ENCODE data around the gene CREB1. TPM values are rescaled to one million over a fixed set of nuclear protein-coding genes. Genes with fewer than 3 reads are reported as not detected.

Gene CREB1
- total RNA-seq, 1 experiment from 2014 or later: 43.5 TPM

GRCh38 chr2:207528980-207529329 is 807 bp upstream of the CREB1 start:
- Histone ChIP-seq H3K4me3 (ENCODE audit: low read length) (peak overlapping the region; percentile 83), H3K9ac (ENCODE audit: low read length) (peak overlapping the region; percentile 99), H3K4me1 (ENCODE audit: insufficient read depth, low read length) (peaks cover 21% of the 10 kb centered on the region), H3K9me2 (replicated peaks; ENCODE audit: low read length) (no peaks in the 10 kb centered on the region), H3K4me2 (ENCODE audit: low read length) (peak overlapping the region; percentile 91), H4K20me1 (ENCODE audit: low read length) (peaks cover 26% of the 10 kb centered on the region), H3K27ac (ENCODE audit: low read length) (peak overlapping the region; percentile 89), H2AFZ (ENCODE audit: low read length) (peak overlapping the region; percentile 81), H3K9me3 (ENCODE audit: low read length) (no peaks in the 10 kb centered on the region), H3K27me3 (ENCODE audit: low read length) (no peaks in the 10 kb centered on the region), H3K36me3 (ENCODE audit: low read depth, low read length) (peaks cover 3% of the 10 kb centered on the region; the same call in 1 of the 2 replicates), H3F3A (ENCODE audit: low read length, unreplicated experiment) (no peaks in the 10 kb centered on the region), H3K79me2 (ENCODE audit: low read length) (peaks cover 51% of the 10 kb centered on the region)
- TF ChIP-seq EZH2 (IDR thresholded peaks at IDR 0.05; ENCODE audit: low read length, unreplicated experiment): no peak
- no peak; the same call in 1 of the 2 replicates for TF ChIP-seq CTCF (conservative IDR thresholded peaks at IDR 0.05; ENCODE audit: low read depth, low read length)
- TF ChIP-seq EZH2phosphoT487 (IDR thresholded peaks at IDR 0.05; ENCODE audit: borderline replicate concordance, low read length): no peak
- TSS peak; percentile 46 for BruUV-seq (replicated peaks)
- POLR2A ChIA-PET (ENCODE audit: unreplicated experiment): no interaction called here
- CTCF ChIA-PET: no interaction called here
- intact Hi-C loops (cut with micrococcal nuclease): loop anchor here (1.0 to 2.0 kb wide), 5 partner anchors 14 to 96 kb away; partner anchors contain the start of gene METTL21A
- DNase-seq: peak; percentile 46
- ATAC-seq: peak; percentile 5

DNA sequence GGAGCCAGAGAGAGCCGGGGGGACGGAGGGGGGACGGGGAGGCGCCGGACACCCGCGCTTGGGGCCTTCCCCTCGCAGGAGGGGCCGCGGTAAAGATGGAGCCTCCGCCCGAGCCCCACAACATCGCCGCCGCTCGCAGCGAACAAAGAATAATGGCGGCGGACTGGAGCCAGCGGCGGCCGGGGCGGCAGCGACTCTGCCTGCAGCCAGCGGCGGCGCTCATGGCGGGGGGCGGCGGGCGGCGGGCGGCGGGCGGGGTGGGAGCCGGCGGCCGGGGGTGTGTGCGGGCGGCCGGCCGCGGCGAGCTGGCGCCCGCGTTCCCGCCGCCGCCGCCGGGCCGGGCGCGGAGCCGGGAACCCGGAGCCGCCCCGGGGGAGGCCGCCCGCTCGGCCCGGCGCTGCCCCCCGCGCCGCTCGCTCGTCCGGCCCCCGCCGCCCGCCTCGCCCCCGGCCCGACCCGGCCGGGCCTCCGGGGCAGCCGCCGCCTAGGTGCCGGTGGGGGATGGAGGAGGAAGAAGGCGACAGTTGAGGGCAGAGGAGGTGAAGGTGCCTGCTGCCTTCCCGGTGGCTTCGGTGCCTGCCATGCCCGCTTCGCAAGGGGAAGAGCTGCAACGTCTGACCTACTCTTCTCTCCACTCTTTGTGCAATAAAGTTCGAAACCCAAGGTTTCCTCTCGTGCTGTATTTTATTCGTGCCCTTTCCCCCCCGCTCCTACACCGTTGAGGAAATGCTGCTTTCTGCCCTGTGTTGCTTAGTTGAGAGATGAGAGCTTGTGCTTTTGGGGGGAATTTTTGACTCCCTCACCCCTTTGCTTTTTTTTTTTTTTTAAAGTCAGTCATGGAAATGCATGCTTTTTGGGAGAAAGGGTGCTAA is 634 bp downstream of the CREB1 start:
- ATAC-seq: no peak; the same call in 1 of the 2 replicates

More for the DNA sequence above, 634 bp downstream of the CREB1 start:
- intact Hi-C loops (cut with micrococcal nuclease): loop anchor here (2.0 to 5.0 kb wide), 3 partner anchors 52 to 202 kb away; partner anchors contain the start of gene CCNYL1
- TF ChIP-seq CTCF (conservative IDR thresholded peaks at IDR 0.05; ENCODE audit: low read depth, low read length) (no peak), EZH2phosphoT487 (IDR thresholded peaks at IDR 0.05; ENCODE audit: borderline replicate concordance, low read length) (no peak), EZH2 (IDR thresholded peaks at IDR 0.05; ENCODE audit: low read length, unreplicated experiment) (no peak)
- no TSS peak for BruUV-seq (replicated peaks)
- Histone ChIP-seq H3K9me3 (ENCODE audit: low read length) (no peaks in the 10 kb centered on the region), H3F3A (ENCODE audit: low read length, unreplicated experiment) (no peaks in the 10 kb centered on the region), H3K4me1 (ENCODE audit: insufficient read depth, low read length) (peaks cover 25% of the 10 kb centered on the region), H3K9ac (ENCODE audit: low read length) (peak overlapping the region; percentile 99), H3K9me2 (replicated peaks; ENCODE audit: low read length) (no peaks in the 10 kb centered on the region), H3K4me3 (ENCODE audit: low read length) (peak overlapping the region; percentile 83), H3K4me2 (ENCODE audit: low read length) (peak overlapping the region; percentile 87), H3K36me3 (ENCODE audit: low read depth, low read length) (peaks cover 3% of the 10 kb centered on the region; the same call in 1 of the 2 replicates), H3K79me2 (ENCODE audit: low read length) (peaks cover 65% of the 10 kb centered on the region), H2AFZ (ENCODE audit: low read length) (no peak overlapping the region), H3K27ac (ENCODE audit: low read length) (peak overlapping the region; percentile 87), H4K20me1 (ENCODE audit: low read length) (peaks cover 26% of the 10 kb centered on the region), H3K27me3 (ENCODE audit: low read length) (no peaks in the 10 kb centered on the region)
- peak; percentile 45 for DNase-seq
- CTCF ChIA-PET: interaction anchor here (0.6 to 1.2 kb wide), 5 partner anchors 43 to 742 kb away, joined by 3 to 4 read pairs (median 3); no protein-coding TSS in a partner anchor
- POLR2A ChIA-PET (ENCODE audit: unreplicated experiment): interaction anchor here (0.6 to 1.2 kb wide), 16 partner anchors 24 to 366 kb away, joined by 3 to 18 read pairs (median 10); partner anchors contain the start of genes CCNYL1 and METTL21A

Measured in PC-3 (cell line).